T47D (cell line): ENCODE measurements around the gene RPRD1B.
"Not testable (repeated sequence)": the region's sequence is repeated elsewhere in the genome, so short reads cannot be mapped to it uniquely, and the experiment has no call there.

Source experiments
- DNase-seq, 2 experiments: peaks; one replicate each; pipeline versions ENCODE4 v3.0.0 to v3.0.0-alpha.2; 2011 to 2012; ENCODE audit warnings: low read depth in 1 of 2, low spot score in 1 of 2
- JUND ChIP-seq: IDR thresholded peaks from 2 replicates; pipeline ENCODE4 v1.6.1; 2012; ENCODE audit warnings: low read depth
- in situ Hi-C: cut with HindIII; loops from 2 replicates; pipeline ENCODE4 v1.10.0; 2016; ENCODE audit warnings: low sequenced_read_pairs, low pct_unique_long_range_greater_than_20kb

RPRD1B gene

DNA sequence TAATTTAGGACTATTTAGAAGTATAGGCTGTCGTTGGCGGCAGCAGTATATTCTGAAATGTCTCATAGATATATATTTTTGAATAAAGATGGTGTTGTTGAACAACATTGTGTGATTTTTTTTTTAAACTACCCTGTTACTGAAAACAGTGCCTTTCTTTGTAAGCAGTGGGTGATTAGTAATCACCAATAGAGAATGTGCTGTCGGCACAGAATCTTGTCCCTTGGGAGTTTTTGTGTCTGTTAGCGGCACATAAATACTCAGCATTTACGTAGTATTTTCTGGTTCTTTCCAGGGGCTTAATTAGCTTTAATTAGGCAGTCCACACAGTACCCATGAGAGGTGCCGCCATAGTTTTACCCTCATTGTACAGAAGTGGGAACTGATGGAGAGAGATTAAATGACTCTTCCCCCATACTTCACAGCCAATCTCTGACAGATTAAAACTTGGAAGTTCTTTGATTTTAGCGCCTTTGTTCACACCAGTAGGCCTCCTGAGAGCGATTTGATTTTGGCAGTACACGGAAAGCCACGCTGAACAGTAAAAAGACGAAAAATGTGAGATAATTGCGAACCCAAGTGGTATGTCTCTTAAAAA is 58.8 kb downstream of the RPRD1B start:
- TF ChIP-seq JUND = no peak
- in situ Hi-C loops = no loop called here
- DNase-seq = no peak

DNA sequence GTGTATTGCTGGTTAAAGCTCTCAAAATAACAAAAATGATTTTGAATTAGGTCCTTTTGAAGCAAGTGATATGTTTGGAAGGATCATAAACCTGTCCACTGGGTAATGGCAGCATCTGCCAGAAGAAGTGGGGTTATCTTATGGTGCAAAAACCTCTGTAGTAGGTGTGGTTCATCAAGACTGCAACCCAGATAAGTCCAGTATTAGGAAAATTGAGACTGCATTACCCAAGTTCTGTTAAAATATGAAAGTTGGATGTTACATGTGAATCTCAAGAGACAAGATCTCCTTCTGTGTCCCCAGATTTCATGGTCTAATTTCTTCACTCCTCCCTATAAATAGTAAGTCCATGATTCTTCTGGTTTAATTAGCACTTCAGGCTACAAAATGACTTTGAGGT is 59.4 kb downstream of the RPRD1B start:
- in situ Hi-C loops = no loop called here

DNA sequence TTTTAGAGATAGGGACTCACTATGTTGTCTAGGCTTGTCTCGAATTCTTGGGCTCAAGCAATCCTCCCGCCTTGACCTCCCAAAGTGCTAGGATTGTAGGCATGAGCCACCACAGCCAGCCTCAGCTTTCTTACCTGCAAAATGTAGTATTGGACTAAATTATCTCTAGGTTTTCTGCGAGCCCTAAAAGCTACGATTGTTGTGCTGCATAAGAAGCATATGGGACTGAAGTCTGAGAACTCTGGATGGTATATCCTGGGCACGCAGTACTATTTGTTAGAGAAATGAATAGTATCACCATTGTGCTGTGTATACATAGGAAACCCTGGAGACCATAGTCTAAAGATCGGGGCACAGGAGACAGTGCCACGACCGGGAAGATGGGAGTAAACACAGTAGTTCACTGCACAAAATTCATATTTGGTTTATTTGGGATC is 60.1 kb downstream of the RPRD1B start:
- no peak for TF ChIP-seq JUND
- no peak for DNase-seq
- in situ Hi-C loops = no loop called here

More for the DNA sequence above, 59.4 kb downstream of the RPRD1B start:
- no peak for TF ChIP-seq JUND
- no peak for DNase-seq

DNA sequence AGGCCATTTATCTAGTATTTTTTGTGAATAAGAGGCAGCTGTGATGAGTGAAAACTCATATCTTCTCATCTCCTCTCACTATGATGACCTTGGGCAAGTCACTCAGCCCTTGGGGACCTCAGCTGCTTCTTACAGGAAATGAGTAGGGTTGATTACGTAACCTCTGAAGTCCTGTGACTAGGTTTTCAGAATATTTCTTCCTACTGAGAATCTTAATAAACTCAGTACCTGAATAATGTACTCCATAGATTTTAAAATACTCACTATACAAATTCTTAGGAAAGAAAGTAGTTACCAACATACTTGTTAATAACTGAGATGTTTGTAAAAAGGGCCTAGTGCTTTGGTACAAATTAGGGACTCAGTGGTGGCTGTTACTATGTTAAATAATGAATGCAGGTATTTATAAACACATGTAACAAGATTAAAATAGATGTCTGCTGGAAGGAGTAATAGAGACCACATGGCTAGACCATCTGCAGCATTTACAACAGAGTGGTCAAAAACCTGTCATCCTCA is 60.9 kb downstream of the RPRD1B start:
- TF ChIP-seq JUND = no peak
- in situ Hi-C loops = no loop called here
- DNase-seq = no peak

DNA sequence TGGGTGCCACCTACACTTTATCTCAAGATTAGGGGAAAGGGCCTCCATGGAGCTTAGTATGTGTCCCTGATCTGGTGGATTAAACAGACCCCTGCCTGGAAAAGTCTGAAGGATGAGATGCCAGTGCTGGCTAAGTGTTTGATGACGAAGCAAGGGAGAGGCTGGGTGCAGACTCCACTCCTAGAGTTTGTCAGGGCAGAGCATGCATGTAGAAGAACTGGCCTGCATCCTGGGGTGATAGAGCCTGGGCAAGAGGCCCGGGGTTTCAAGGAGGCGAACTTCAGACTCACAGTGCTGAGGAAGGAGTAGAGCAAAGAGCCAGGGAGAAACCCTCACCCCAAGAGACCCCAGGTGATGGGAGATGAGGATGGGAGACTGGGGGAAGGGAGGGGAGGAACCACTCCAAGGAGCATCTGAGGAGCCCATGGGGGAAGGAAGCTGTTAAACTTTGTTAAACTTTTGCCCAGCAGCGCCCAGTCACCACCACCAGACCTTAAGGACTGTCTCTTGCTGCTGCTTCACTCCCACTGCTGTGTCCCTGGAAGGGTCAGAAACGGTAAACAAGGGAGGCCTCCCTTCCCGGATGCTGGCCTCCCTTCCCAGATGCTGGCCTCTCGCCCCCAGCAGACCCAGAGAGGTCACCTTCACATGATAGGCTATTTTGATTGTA is 61.6 kb downstream of the RPRD1B start:
- DNase-seq = no peak
- TF ChIP-seq JUND = no peak
- in situ Hi-C loops = no loop called here

DNA sequence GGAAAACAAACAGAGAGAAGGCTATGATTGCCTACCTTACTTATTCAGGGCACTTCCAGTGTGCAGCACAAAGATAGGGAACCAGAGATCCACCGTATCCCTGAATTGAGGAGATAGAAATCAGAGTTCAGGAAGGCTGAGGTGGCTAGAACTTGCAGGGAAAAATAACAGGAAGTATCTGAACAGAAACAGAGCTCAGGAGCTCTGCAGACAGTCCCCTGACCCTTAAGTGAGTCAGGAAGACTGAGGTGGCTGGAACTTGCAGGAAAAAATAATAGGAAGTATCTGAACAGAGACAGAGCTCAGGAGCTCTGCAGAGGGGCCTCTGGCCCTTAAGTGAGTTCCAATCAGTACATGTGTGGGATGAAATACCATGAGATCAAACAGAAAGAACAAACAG is 65.4 kb downstream of the RPRD1B start:
- TF ChIP-seq JUND = no peak
- in situ Hi-C loops = no loop called here
- DNase-seq = no peak

DNA sequence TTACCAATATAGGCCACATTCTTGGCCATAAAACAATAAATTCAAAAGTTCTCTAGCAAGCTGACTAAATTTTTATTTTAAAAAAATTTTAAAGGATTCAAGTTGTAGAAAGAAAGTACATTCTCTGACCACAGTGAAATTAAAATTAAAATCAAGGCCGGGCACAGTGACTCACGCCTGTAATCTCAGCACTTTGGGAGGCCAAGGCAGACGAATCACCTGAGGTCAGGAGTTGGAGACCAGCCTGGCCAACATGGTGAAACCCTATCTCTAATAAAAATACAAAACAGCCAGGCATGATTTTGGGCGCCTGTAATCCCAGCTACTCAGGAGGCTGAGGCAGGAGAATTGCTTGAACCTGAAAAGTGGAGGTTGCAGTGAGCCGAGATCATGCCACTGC is 68.7 kb downstream of the RPRD1B start:
- in situ Hi-C loops = not testable (repeated sequence)

DNA sequence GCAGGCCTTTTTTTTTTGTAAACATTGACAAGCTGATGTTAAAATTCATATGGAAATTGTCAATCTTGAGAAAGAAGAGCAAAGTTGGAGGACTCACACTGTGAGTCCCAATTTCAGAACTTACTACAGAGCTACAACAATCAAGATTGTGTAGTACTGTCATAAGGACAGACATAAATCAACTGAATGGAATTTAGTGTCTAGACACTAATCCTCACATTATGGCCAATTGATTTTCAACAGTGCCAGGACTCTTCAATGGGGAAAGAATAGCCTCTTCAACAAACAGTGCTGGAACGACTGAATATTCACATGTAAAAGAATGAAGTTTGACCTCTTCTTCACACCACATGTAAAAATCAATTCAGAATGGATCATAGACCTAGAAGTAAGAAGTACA is 70.7 kb downstream of the RPRD1B start:
- DNase-seq = no peak
- TF ChIP-seq JUND = no peak
- in situ Hi-C loops = no loop called here

More for the DNA sequence above, 68.7 kb downstream of the RPRD1B start:
- not testable (repeated sequence) for DNase-seq

DNA sequence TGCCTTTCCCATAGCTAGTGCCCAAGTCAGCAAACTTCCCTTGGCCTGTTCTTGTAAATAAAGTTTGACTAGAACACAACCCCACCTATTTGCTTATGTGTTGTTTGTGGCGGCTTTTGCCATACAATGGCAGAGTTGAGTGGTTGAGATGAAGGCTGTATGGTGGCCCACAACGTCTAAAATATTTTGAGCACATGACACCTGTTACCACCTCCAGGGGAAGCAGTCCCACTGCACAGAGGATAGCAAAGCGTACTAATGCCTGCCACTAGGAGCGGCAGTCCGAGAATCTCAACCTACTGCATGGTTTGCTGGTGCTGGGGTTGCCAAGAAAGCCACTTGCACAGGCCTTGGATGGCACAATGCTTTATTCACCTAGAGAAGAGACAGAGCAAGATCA is 72.9 kb downstream of the RPRD1B start:
- DNase-seq = no peak
- no peak for TF ChIP-seq JUND
- in situ Hi-C loops = no loop called here

DNA sequence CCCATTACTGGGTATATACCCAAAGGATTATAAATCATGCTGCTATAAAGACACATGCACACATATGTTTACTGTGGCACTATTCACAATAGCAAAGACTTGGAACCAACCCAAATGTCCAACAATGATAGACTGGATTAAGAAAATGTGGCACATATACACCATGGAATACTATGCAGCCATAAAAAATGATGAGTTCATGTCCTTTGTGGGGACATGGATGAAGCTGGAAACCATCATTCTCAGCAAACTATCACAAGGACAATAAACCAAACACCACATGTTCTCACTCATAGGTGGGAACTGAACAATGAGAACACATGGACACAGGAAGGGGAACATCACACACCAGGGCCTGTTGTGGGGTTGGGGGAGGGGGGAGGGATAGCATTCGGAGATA is 73.8 kb downstream of the RPRD1B start:
- DNase-seq, in situ Hi-C loops: not testable (repeated sequence)

DNA sequence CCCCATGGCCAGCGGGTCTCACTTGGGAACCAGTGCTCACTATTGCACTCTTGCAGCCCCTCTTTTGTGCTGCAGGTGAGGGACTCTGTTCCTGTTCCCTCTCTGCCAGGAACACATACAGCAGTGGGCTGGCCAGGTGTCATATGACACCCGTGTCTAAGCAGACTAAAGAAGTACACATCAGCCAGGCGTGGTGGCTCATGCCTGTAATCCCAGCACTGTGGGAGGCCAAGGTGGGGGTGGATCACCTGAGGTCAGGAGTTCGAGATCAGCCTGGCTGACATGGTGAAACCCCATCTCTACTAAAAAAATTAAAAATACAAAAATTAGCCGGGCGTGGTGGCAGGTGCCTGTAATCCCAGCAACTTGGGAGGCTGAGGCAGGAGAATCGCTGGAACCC is 74.4 kb downstream of the RPRD1B start:
- in situ Hi-C loops, DNase-seq: not testable (repeated sequence)

DNA sequence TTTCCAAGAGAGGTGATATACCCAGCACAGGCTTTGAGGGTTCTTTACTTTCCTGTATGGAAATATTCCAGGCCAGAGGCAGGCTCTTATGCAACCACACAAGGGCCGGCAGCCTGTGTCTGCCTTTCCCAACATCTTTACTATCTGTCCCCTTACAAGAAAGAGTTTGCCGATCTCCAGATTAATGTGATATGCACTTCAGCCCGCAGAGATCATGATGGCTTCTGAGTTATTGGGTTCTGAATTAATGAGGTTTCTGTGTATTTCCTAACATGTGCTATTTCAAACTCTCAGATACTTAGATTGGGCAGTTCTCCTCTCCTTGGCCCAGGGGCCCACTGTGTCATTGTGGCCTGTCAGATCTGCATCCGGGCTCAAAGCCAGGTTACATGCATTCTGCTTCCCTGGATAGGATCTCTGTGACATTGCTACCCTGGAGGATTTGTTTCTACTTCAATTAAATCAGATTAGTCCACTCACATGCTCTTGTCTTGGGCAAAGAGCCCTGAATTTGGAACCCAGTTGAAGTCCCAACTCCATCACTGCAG is 75.0 kb downstream of the RPRD1B start:
- in situ Hi-C loops = no loop called here
- TF ChIP-seq JUND = 0 out of 2 replicates have a peak, but pooled peaks have one; percentile 27
- peak in 1 of 2 experiments; percentile 43 for DNase-seq

DNA sequence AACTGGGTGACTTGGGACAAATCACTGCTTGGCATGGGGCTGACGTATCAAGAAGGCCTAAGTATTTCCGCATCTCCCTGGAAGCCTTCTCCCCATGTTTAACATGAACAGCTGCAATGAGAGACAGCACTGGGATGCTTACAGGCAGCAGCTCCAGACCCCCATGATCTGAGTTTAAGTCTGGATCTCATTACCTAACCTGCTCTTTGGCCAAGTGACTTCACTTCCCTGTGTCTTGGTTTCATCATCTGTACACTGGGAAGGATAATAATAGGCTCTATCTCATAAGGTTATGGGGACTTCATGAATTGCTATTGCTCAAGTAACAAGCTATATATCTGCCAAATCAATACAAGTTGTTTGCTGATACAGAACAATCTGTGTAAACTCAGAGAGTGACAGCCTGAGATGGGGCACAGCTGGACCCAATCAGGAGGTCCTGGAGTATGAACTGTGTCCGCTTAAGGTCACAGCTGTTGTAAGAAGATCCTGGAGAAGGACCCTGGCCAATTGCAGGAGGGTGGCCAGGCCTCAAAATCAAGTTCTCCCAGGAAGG is 75.5 kb downstream of the RPRD1B start:
- TF ChIP-seq JUND = no peak
- DNase-seq = no peak
- in situ Hi-C loops = no loop called here
